Measurements from ENCODE around the gene TRIM40. TPM values are rescaled to one million over a fixed set of nuclear protein-coding genes. Genes with fewer than 3 reads are reported as not detected.
A peak's percentile ranks its signal among the peaks of the same experiment; 100 is the strongest.

Gene TRIM40
- total and polyA plus RNA-seq, 2 of the 13 experiments (the other 11 are each of a cell fraction or from before 2014, with no cell fraction given), result 0.58 TPM; not detected in 1

GRCh38 chr6:30163090-30163917, 27.4 kb downstream of the TRIM40 start, which contains the start of gene TRIM15 (continued):
- TF ChIP-seq TAF15 (IDR thresholded peaks at IDR 0.05; ENCODE audit: low read depth, low read length, poor library complexity, severe bottlenecking) (no peak), ZNF639 (CRISPR knock-in tag; conservative IDR thresholded peaks at IDR 0.05) (no peak), TIGD3 (CRISPR knock-in tag; IDR thresholded peaks at IDR 0.05; ENCODE audit: borderline replicate concordance) (0 out of 2 replicates have a peak, but pooled peaks have one; percentile 61), AFF4 (CRISPR knock-in tag; IDR thresholded peaks at IDR 0.05) (no peak), ZBTB26 (CRISPR knock-in tag; IDR thresholded peaks at IDR 0.05; ENCODE audit: borderline replicate concordance) (no peak), ZNF589 (CRISPR knock-in tag; conservative IDR thresholded peaks at IDR 0.05) (peak; percentile 87; the same call in 1 of the 2 replicates), ZNF281 (CRISPR knock-in tag; IDR thresholded peaks at IDR 0.05; ENCODE audit: borderline replicate concordance) (peak; percentile 26), RBM22 (optimal IDR thresholded peaks at IDR 0.05; ENCODE audit: low read length) (no peak), KDM5A (IDR thresholded peaks at IDR 0.05; ENCODE audit: borderline replicate concordance, low read length) (peak; percentile 68; the same call in 1 of the 2 replicates), TEAD2 (CRISPR knock-in tag; IDR thresholded peaks at IDR 0.05) (no peak), ZNF614 (CRISPR knock-in tag; IDR thresholded peaks at IDR 0.05; ENCODE audit: borderline replicate concordance) (peak; percentile 69; the same call in 1 of the 2 replicates)

Measured in HepG2 (cell line).